GM23248 (cell line): ENCODE measurements around the gene RELB.

Experiments
- EZH2 ChIP-seq: fragments of 200-600 bp; sonication (generic); IDR thresholded peaks from 2 replicates; pipeline ENCODE4 v1.6.1; 2018; ENCODE audit warnings: antibody characterized with exemption, mild to moderate bottlenecking; ENCODE audit not compliant: insufficient read depth, poor library complexity, severe bottlenecking
- EZH2phosphoT487 ChIP-seq: fragments of 200-600 bp; sonication (generic); IDR thresholded peaks from 2 replicates; pipeline ENCODE4 v1.6.1; 2018; ENCODE audit warnings: antibody characterized with exemption, moderate library complexity, mild to moderate bottlenecking, low read depth; ENCODE audit not compliant: insufficient read depth

GRCh38 chr19:44961821-44962220 lies 39.4 kb upstream of the RELB start:
- no peak for TF ChIP-seq EZH2
- TF ChIP-seq EZH2phosphoT487, result no peak
